ENCODE results near the gene ZFP90. TPM values are rescaled to one million over a fixed set of nuclear protein-coding genes. Genes with fewer than 3 reads are reported as not detected.

The ZFP90 gene
- total RNA-seq, 2 donors from 2014 or later, result 27.2 to 30.3 TPM

DNA sequence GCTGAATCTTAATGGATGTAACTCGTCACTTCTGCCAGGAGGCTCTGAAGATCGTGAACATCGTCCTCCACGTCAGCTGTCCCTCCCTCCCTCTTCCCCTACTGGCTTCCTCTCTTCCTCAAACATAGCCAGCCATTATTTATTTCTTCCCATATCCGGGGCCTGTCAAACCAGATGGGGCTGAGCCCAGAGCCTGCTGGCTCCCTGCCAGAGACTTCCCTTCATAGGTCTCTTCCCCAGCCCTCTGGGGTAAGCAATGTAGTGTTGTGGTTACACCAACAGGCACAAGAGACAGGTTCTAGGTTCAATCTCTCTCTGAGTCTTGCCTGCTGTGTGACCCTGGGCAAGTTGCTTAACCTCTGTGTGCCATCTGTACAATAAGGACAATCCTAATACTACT, 40.1 kb upstream of the ZFP90 start:
- Histone ChIP-seq H3K27me3 (replicated peaks; ENCODE audit: insufficient read depth) (no peaks in the 10 kb centered on the region), H3K9me3 (no peaks in the 10 kb centered on the region), H3K4me3 (no peak overlapping the region), H3K27ac (no peak overlapping the region), H3K36me3 (no peaks in the 10 kb centered on the region), H3K4me1 (replicated peaks) (no peaks in the 10 kb centered on the region)
- WGBS, result 16% methylated on average over 5 of the region's 5 CpGs
- TF ChIP-seq, protein P1, sequence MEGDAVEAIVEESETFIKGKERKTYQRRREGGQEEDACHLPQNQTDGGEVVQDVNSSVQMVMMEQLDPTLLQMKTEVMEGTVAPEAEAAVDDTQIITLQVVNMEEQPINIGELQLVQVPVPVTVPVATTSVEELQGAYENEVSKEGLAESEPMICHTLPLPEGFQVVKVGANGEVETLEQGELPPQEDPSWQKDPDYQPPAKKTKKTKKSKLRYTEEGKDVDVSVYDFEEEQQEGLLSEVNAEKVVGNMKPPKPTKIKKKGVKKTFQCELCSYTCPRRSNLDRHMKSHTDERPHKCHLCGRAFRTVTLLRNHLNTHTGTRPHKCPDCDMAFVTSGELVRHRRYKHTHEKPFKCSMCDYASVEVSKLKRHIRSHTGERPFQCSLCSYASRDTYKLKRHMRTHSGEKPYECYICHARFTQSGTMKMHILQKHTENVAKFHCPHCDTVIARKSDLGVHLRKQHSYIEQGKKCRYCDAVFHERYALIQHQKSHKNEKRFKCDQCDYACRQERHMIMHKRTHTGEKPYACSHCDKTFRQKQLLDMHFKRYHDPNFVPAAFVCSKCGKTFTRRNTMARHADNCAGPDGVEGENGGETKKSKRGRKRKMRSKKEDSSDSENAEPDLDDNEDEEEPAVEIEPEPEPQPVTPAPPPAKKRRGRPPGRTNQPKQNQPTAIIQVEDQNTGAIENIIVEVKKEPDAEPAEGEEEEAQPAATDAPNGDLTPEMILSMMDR (IDR thresholded peaks at IDR 0.05), result no peak
- TF ChIP-seq POLR2A (IDR thresholded peaks at IDR 0.05) (no peak), POLR2AphosphoS5 (IDR thresholded peaks at IDR 0.05) (no peak)
- no peak for DNase-seq (ENCODE audit: low spot score)
- intact Hi-C loops (cut with DNase I), result no loop called here

DNA sequence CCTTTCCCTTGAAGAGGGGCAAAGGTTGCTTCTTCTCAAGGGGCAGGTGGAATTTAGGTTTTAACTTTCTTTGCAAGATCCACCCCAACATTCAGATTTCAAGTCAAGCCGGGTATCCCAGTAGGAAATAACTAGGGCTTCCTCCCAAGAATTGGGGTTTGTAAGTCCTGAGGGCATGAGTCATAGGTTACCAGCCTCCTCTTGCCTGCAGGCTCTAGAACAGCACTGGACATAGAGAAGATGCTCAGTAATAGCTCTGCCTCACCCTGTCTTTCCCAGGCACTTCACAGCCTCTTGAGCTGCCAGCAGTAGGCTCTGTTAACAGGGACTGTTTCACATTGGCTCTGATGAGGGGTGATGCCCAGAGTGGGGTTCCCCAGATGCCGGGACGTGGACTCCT, 35.8 kb upstream of the ZFP90 start:
- H3K27ac ChIP-seq, result no peak overlapping the region
- no peaks in the 10 kb centered on the region for H3K36me3 ChIP-seq
- H3K9me3 ChIP-seq, result no peaks in the 10 kb centered on the region
- TF ChIP-seq, protein P1 (IDR thresholded peaks at IDR 0.05), result no peak
- H3K4me3 ChIP-seq, result no peak overlapping the region
- no peaks in the 10 kb centered on the region for H3K4me1 ChIP-seq (replicated peaks)
- no peak for DNase-seq (ENCODE audit: low spot score)
- no peaks in the 10 kb centered on the region for H3K27me3 ChIP-seq (replicated peaks; ENCODE audit: insufficient read depth)
- intact Hi-C loops (cut with DNase I), result loop anchor here (10.0 kb wide), 1 partner anchor 109 kb away; no protein-coding TSS in a partner anchor
- 82% methylated on average over 3 of the region's 3 CpGs for WGBS

DNA sequence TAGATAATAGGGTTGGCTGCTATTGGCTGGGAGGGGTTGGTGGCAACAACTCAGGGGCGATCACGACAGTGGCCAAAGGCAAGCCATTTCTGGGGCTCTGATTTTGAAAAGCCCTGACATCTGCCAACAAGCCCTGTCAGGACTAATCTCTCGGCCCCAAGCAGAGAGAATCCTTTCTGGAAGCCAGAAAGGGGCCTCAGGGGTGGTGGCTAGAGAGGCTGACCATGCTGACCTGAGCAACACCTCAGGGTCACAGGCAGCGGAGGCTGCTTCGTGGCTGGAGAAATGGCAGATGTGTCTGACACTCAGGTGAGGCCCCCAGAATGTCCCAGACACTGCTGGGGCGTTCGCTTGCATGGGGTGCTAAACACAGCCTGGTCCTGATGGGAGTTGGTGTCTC, 35.0 kb upstream of the ZFP90 start:
- H3K9me3 ChIP-seq, result no peaks in the 10 kb centered on the region
- intact Hi-C loops (cut with DNase I), result loop anchor here (10.0 kb wide), 1 partner anchor 109 kb away; no protein-coding TSS in a partner anchor
- no peak overlapping the region for H3K4me3 ChIP-seq
- TF ChIP-seq POLR2A (IDR thresholded peaks at IDR 0.05), result no peak
- TF ChIP-seq POLR2AphosphoS5 (IDR thresholded peaks at IDR 0.05), result no peak
- TF ChIP-seq, protein P1 (IDR thresholded peaks at IDR 0.05), result no peak
- no peaks in the 10 kb centered on the region for H3K36me3 ChIP-seq
- H3K27ac ChIP-seq, result no peak overlapping the region
- 88% methylated on average over 7 of the region's 7 CpGs for WGBS
- DNase-seq (ENCODE audit: low spot score), result no peak
- H3K4me1 ChIP-seq (replicated peaks), result no peaks in the 10 kb centered on the region
- no peaks in the 10 kb centered on the region for H3K27me3 ChIP-seq (replicated peaks; ENCODE audit: insufficient read depth)

DNA sequence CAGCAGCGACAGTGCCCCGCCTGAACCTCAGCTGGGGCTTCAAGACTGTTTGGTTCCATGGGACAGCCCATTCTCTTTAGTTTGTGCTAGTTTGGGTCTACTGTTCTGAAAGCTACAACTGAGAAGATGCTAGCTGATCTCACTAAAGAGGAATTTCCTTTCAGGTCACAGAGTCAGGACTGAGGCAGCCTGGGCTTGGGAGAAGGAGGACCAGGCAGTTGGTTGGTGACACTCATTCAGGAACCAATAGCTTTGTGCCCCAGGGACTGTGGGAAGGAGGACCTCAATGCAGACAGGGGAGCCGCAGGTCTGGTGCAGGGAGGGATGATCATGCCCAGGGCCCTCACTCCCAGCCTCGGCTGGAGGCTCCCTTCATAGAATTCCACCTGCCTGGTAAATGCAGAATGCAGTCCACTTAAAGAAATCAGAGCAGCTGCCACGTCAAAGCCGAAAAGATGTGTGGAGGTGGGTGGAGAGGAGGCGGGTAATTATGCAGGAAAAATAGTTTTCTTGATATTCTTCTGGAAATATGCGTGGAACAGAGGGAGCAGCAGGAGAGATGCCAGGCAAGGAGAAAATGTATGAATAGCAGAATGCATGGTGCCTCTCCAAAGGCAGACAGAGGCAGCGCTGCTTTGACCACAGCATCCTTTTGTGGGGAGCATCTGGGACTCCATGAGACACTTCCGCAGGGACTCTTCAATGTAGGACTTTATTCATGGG, 32.6 kb upstream of the ZFP90 start:
- no peak overlapping the region for H3K27ac ChIP-seq
- H3K27me3 ChIP-seq (replicated peaks; ENCODE audit: insufficient read depth), result no peaks in the 10 kb centered on the region
- TF ChIP-seq, protein P1 (IDR thresholded peaks at IDR 0.05), result no peak
- TF ChIP-seq POLR2AphosphoS5 (IDR thresholded peaks at IDR 0.05), result no peak
- no peak for TF ChIP-seq POLR2A (IDR thresholded peaks at IDR 0.05)
- no peak overlapping the region for H3K4me3 ChIP-seq
- H3K4me1 ChIP-seq (replicated peaks), result no peaks in the 10 kb centered on the region
- 78% methylated on average over 10 of the region's 10 CpGs for WGBS
- H3K36me3 ChIP-seq, result no peaks in the 10 kb centered on the region
- intact Hi-C loops (cut with DNase I), result loop anchor here (5.0 to 10.0 kb wide), 2 partner anchors 112 to 244 kb away; partner anchors contain the start of gene SLC7A6
- no peak for DNase-seq (ENCODE audit: low spot score)
- H3K9me3 ChIP-seq, result no peaks in the 10 kb centered on the region

DNA sequence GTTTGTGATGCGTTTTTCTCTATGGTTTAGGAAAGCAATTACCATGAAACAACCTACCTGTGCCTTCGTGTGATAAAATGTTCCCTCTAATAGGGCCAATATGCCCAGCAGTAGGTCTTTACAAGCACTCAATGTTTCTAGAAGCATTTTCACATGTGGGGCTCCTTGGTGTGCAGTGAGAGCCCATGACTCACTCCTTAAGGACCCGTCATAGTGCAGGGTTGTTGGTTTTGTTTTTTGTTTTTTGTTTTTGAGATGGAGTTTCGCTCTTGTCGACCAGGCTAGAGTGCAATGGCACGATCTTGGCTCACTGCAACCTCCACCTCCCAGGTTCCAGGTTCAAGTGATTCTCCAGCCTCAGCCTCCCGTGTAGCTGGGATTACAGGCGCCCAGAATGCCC, 31.1 kb upstream of the ZFP90 start:
- Histone ChIP-seq H3K4me3 (no peak overlapping the region), H3K27ac (no peak overlapping the region), H3K36me3 (no peaks in the 10 kb centered on the region), H3K9me3 (no peaks in the 10 kb centered on the region), H3K4me1 (replicated peaks) (no peaks in the 10 kb centered on the region), H3K27me3 (replicated peaks; ENCODE audit: insufficient read depth) (no peaks in the 10 kb centered on the region)
- DNase-seq (ENCODE audit: low spot score), result no peak
- WGBS, result 74% methylated on average over 8 of the region's 8 CpGs
- intact Hi-C loops (cut with DNase I), result loop anchor here (5.0 to 10.0 kb wide), 2 partner anchors 113 to 246 kb away; partner anchors contain the start of gene SLC7A6
- TF ChIP-seq, protein P1 (IDR thresholded peaks at IDR 0.05), result no peak
- TF ChIP-seq POLR2A (IDR thresholded peaks at IDR 0.05) (no peak), POLR2AphosphoS5 (IDR thresholded peaks at IDR 0.05) (no peak)
